ENCODE measurements around the gene CHTF18. TPM values are rescaled to one million over a fixed set of nuclear protein-coding genes. Genes with fewer than 3 reads are reported as not detected.

The CHTF18 gene
- total RNA-seq, 1 experiment from 2014 or later = 120 TPM

DNA sequence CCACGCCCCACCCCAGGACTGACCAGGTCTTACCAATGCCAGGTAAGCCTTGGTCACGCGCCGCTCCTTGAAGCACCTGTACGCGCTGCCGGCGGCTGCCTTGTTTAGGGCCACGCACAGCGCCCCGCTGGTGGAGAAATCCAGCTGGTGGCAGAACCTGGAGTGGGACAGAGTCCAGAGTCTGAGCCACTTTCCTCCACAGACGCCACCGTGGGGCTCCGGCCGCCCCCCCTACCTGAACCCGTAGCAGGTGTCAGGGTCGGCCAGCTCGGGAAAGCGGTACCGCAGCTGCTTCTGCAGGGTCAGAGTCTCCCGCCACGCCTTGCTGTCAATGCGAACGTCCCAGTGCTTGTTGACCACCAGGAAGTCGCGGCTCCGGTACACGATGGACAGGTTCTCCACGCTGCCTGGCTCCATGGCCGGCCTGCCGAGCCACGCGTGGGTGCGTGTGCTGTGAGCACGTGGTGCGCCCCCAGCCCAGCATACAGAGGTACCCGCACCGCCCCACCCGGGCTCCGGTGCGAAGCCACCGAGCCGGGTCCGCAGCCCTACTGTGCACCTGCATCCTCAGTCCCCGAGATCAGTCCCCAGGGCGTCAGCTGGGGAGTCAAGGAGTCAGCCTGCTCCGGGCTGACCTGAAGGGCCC lies 976 bp upstream of the CHTF18 start:
- no CpG with 5 or more reads among the region's 47 CpGs for WGBS (ENCODE audit: extremely low coverage, insufficient read length, low lambda C conversion rate)

More for the DNA sequence above, 976 bp upstream of the CHTF18 start:
- Histone ChIP-seq H3K4me1 (ENCODE audit: insufficient read depth, low read length) (no peaks in the 10 kb centered on the region), H2AK5ac (ENCODE audit: insufficient read length, low read length) (no peak overlapping the region), H4K5ac (ENCODE audit: insufficient read length, low read depth, low read length) (no peak overlapping the region), H3K27ac (ENCODE audit: insufficient read length, low read depth, low read length) (no peak overlapping the region), H3K14ac (ENCODE audit: insufficient read depth, low read length) (no peak overlapping the region; the same call in 1 of the 2 replicates), H2BK5ac (ENCODE audit: insufficient read length, low read length) (no peak overlapping the region), H3K79me1 (ENCODE audit: insufficient read depth, low read depth, low read length, poor library complexity, severe bottlenecking) (peaks cover 2% of the 10 kb centered on the region), H2BK20ac (ENCODE audit: low read depth, low read length, poor library complexity, severe bottlenecking) (no peak overlapping the region), H3K23ac (ENCODE audit: insufficient read length, low read depth, low read length) (no peak overlapping the region), H2BK120ac (ENCODE audit: low read depth, low read length, poor library complexity, severe bottlenecking) (no peak overlapping the region), H3K9ac (ENCODE audit: extremely low read depth, insufficient read length, low read length) (peak overlapping the region; percentile 63), H3T11ph (ENCODE audit: low read length) (no peak overlapping the region), H3K4ac (ENCODE audit: low read depth, low read length) (no peak overlapping the region), H3K23me2 (ENCODE audit: insufficient read length, low read depth, low read length, poor library complexity, severe bottlenecking) (peaks cover 11% of the 10 kb centered on the region), H2BK12ac (ENCODE audit: insufficient read length, low read depth, low read length) (no peak overlapping the region), H4K8ac (replicated peaks; ENCODE audit: insufficient read length, low read depth, low read length) (no peak overlapping the region), H2BK15ac (ENCODE audit: low read depth, low read length) (no peak overlapping the region), H3K4me2 (ENCODE audit: insufficient read depth, insufficient read length, low read length) (peak overlapping the region; percentile 88), H3K18ac (ENCODE audit: insufficient read length, low read depth, low read length) (no peak overlapping the region), H2AFZ (ENCODE audit: low read length) (no peak overlapping the region), H3K56ac (ENCODE audit: insufficient read length, low read depth, low read length) (no peak overlapping the region), H3K27me3 (ENCODE audit: insufficient read depth, low read length) (no peaks in the 10 kb centered on the region), H3K9me3 (ENCODE audit: control insufficient read depth, low read depth, low read length) (no peaks in the 10 kb centered on the region), H4K20me1 (ENCODE audit: control insufficient read depth, insufficient read depth, insufficient read length) (no peaks in the 10 kb centered on the region), H3K79me2 (ENCODE audit: insufficient read depth, low read length) (no peaks in the 10 kb centered on the region; the same call in 1 of the 2 replicates), H4K91ac (ENCODE audit: insufficient read length, low read depth, low read length) (no peak overlapping the region)
- no peaks in the 10 kb centered on the region for H3K27me3 Mint-ChIP-seq (ENCODE audit: low read depth)
- peaks cover 0 to 2% of the 10 kb centered on the region in 2 experiments; a peak in 1 of 4 replicates for H3K4me1 Mint-ChIP-seq
- peak overlapping the region in 2 of 3 experiments; percentile 44 to 59; a peak in 3 of 7 replicates for H3K27ac Mint-ChIP-seq
- H3K9me3 Mint-ChIP-seq = no peaks in the 10 kb centered on the region
- peak overlapping the region; percentile 87 to 93 for H3K4me3 Mint-ChIP-seq
- peaks cover 8 to 28% (median 25%) of the 10 kb centered on the region in 3 experiments; a peak in 6 of 7 replicates for H3K36me3 Mint-ChIP-seq (ENCODE audit: insufficient read depth in 1 of 3, low read depth in 3 of 3)
- TF ChIP-seq, protein P1, sequence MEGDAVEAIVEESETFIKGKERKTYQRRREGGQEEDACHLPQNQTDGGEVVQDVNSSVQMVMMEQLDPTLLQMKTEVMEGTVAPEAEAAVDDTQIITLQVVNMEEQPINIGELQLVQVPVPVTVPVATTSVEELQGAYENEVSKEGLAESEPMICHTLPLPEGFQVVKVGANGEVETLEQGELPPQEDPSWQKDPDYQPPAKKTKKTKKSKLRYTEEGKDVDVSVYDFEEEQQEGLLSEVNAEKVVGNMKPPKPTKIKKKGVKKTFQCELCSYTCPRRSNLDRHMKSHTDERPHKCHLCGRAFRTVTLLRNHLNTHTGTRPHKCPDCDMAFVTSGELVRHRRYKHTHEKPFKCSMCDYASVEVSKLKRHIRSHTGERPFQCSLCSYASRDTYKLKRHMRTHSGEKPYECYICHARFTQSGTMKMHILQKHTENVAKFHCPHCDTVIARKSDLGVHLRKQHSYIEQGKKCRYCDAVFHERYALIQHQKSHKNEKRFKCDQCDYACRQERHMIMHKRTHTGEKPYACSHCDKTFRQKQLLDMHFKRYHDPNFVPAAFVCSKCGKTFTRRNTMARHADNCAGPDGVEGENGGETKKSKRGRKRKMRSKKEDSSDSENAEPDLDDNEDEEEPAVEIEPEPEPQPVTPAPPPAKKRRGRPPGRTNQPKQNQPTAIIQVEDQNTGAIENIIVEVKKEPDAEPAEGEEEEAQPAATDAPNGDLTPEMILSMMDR (conservative IDR thresholded peaks at IDR 0.05) = no peak
- no peak for DNase-seq
